Neural cell (in vitro differentiated cells): ENCODE measurements around the gene BAAT.

Experiments used
- CTCF ChIP-seq: fragments of 450-650 bp; IDR thresholded peaks from 2 replicates; pipeline ENCODE4 v1.5.1; 2014; ENCODE audit warnings: antibody characterized with exemption, mild to moderate bottlenecking, moderate library complexity; ENCODE audit not compliant: poor library complexity, severe bottlenecking
- EP300 ChIP-seq: fragments of 450-650 bp; conservative IDR thresholded peaks from 2 replicates; pipeline ENCODE4 v1.6.1; 2014; ENCODE audit warnings: antibody characterized with exemption, mild to moderate bottlenecking, moderate library complexity; ENCODE audit not compliant: poor library complexity, severe bottlenecking
- EZH2 ChIP-seq: fragments of 200-600, 300-800 bp; shearing (Covaris generic), sonication (generic); IDR thresholded peaks from 2 replicates; pipeline ENCODE4 v1.6.1; 2014; ENCODE audit warnings: antibody characterized with exemption, low read length, borderline replicate concordance, mild to moderate bottlenecking; ENCODE audit not compliant: insufficient read depth, poor library complexity, severe bottlenecking
- POLR2AphosphoS5 ChIP-seq: IDR thresholded peaks from 2 replicates; pipeline ENCODE4 v1.6.1; 2012
- RAD21 ChIP-seq: fragments of 450-650 bp; conservative IDR thresholded peaks from 2 replicates; pipeline ENCODE4 v1.6.1; 2014; ENCODE audit warnings: antibody characterized with exemption, mild to moderate bottlenecking, moderate library complexity
- REST ChIP-seq: IDR thresholded peaks from 2 replicates; pipeline ENCODE4 v1.6.1; 2012; ENCODE audit warnings: borderline replicate concordance
- SMC3 ChIP-seq: fragments of 450-650 bp; conservative IDR thresholded peaks from 2 replicates; pipeline ENCODE4 v1.6.1; 2014; ENCODE audit warnings: antibody characterized with exemption, mild to moderate bottlenecking, moderate library complexity; ENCODE audit not compliant: poor library complexity
- TAF1 ChIP-seq: IDR thresholded peaks from 2 replicates; pipeline ENCODE4 v1.6.1; 2012; ENCODE audit warnings: low read depth

GRCh38 chr9:101365181-101365580 lies 19.6 kb downstream of the BAAT start:
- TF ChIP-seq EZH2: no peak
- TF ChIP-seq CTCF: no peak
- TF ChIP-seq TAF1: no peak
- no peak for TF ChIP-seq SMC3
- no peak for TF ChIP-seq REST
- TF ChIP-seq POLR2AphosphoS5: no peak
- TF ChIP-seq RAD21: no peak
- no peak for TF ChIP-seq EP300
